Fibroblast of lung (primary cell): Measurements from ENCODE around the gene STAB2.

Experiments used
- EZH2 ChIP-seq: IDR thresholded peaks from 2 replicates; pipeline ENCODE4 v1.5.1; 2012; ENCODE audit warnings: low read length, control low read depth, mild to moderate bottlenecking; ENCODE audit errors: missing control alignments
- TF ChIP-seq, protein P1 (sequence below), 2 donors: IDR thresholded peaks in 1 of 2; conservative IDR thresholded peaks in 1 of 2; 1 replicate in 1 of 2; 2 replicates in 1 of 2; pipeline ENCODE4 v1.5.1; 2011 to 2012; ENCODE audit warnings: low read length in 2 of 2, control low read depth in 1 of 2, inconsistent platforms in 1 of 2, low read depth in 1 of 2, mild to moderate bottlenecking in 1 of 2

DNA sequence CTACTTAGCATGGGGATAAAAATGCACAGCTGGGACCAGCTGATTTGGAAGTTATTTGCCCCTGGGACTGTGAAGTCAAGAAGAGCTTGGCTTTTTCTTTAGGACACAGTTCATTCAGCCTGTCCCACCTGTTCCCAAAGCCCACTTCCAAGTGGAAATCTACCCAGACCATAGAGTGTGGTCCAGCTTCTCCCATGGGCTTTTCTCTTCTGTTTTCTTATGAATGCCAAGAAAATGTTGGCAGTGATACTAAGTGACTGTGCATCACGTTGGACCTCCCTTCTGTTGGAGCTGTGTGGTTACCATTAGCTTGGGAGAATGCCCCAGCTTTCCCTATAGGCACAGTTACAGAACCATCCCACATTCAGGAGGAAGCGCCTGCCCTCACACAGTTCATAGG lies 164.5 kb downstream of the STAB2 start:
- TF ChIP-seq, protein P1, sequence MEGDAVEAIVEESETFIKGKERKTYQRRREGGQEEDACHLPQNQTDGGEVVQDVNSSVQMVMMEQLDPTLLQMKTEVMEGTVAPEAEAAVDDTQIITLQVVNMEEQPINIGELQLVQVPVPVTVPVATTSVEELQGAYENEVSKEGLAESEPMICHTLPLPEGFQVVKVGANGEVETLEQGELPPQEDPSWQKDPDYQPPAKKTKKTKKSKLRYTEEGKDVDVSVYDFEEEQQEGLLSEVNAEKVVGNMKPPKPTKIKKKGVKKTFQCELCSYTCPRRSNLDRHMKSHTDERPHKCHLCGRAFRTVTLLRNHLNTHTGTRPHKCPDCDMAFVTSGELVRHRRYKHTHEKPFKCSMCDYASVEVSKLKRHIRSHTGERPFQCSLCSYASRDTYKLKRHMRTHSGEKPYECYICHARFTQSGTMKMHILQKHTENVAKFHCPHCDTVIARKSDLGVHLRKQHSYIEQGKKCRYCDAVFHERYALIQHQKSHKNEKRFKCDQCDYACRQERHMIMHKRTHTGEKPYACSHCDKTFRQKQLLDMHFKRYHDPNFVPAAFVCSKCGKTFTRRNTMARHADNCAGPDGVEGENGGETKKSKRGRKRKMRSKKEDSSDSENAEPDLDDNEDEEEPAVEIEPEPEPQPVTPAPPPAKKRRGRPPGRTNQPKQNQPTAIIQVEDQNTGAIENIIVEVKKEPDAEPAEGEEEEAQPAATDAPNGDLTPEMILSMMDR (conservative IDR thresholded peaks at IDR 0.05 in 1 of 2, IDR thresholded peaks at IDR 0.05 in 1 of 2; ENCODE audit: low read depth in 1 of 2, low read length in 2 of 2), result no peak
- TF ChIP-seq EZH2, result no peak
